Hepatocyte (in vitro differentiated cells): ENCODE results near the gene BRAP. TPM values are rescaled to one million over a fixed set of nuclear protein-coding genes. Genes with fewer than 3 reads are reported as not detected.
A peak's percentile ranks its signal among the peaks of the same experiment; 100 is the strongest.
"Not testable (repeated sequence)": the region's sequence is repeated elsewhere in the genome, so short reads cannot be mapped to it uniquely, and the experiment has no call there.

ENCODE experiments used
- DNase-seq: peaks from one replicate; pipeline ENCODE4 v3.0.0-alpha.2; 2016; ENCODE audit warnings: low spot score
- H2AFZ ChIP-seq: fragments of 200-600 bp; sonication (generic); 2 replicates; pipeline ENCODE4 v1.6.0; 2016; ENCODE audit warnings: antibody characterized with exemption, mild to moderate bottlenecking
- H3K27ac ChIP-seq: fragments of 200-600 bp; sonication (generic); 2 replicates; pipeline ENCODE4 v1.5.1; 2016; ENCODE audit warnings: mild to moderate bottlenecking
- H3K27me3 ChIP-seq: fragments of 200-600 bp; sonication (generic); 2 replicates; pipeline ENCODE4 v1.6.1; 2016
- H3K36me3 ChIP-seq: fragments of 200-600 bp; sonication (generic); replicated peaks from 2 replicates; pipeline ENCODE4 v1.5.1; 2016; ENCODE audit warnings: low read depth; ENCODE audit not compliant: insufficient read depth
- H3K4me1 ChIP-seq: fragments of 200-600 bp; sonication (generic); 2 replicates; pipeline ENCODE4 v1.5.1; 2016; ENCODE audit warnings: mild to moderate bottlenecking, moderate library complexity; ENCODE audit not compliant: insufficient read depth
- H3K4me2 ChIP-seq: fragments of 200-600 bp; sonication (generic); 2 replicates; pipeline ENCODE4 v1.6.0; 2016
- H3K4me3 ChIP-seq: fragments of 200-600 bp; sonication (generic); 2 replicates; pipeline ENCODE4 v1.5.1; 2016; ENCODE audit warnings: mild to moderate bottlenecking
- H3K79me2 ChIP-seq: fragments of 200-600 bp; sonication (generic); 2 replicates; pipeline ENCODE4 v1.6.0; 2017; ENCODE audit warnings: mild to moderate bottlenecking
- H3K9me2 ChIP-seq: fragments of 200-600 bp; sonication (generic); replicated peaks from 2 replicates; pipeline ENCODE4 v1.6.0; 2017; ENCODE audit warnings: mild to moderate bottlenecking; ENCODE audit not compliant: insufficient read depth
- H3K9me3 ChIP-seq: fragments of 200-600 bp; sonication (generic); 2 replicates; pipeline ENCODE4 v1.5.1; 2016; ENCODE audit warnings: low read depth, mild to moderate bottlenecking
- H4K20me1 ChIP-seq: fragments of 200-600 bp; sonication (generic); 2 replicates; pipeline ENCODE4 v1.6.0; 2016; ENCODE audit warnings: mild to moderate bottlenecking; ENCODE audit not compliant: insufficient read depth, poor library complexity, severe bottlenecking
- EZH2 ChIP-seq: fragments of 200-600 bp; sonication (generic); IDR thresholded peaks from 2 replicates; pipeline ENCODE4 v1.6.1; 2016; ENCODE audit warnings: antibody characterized with exemption, mild to moderate bottlenecking, borderline replicate concordance
- EZH2phosphoT487 ChIP-seq: fragments of 200-600 bp; sonication (generic); IDR thresholded peaks from one replicate; pipeline ENCODE4 v1.6.1; 2018; ENCODE audit warnings: antibody characterized with exemption, mild to moderate bottlenecking, low read depth, moderate library complexity; ENCODE audit not compliant: unreplicated experiment, severe bottlenecking
- WGBS: methylation state at CpG from one replicate; pipeline ENCODE4 v1.1.6; 2016; ENCODE audit warnings: low lambda C conversion rate; ENCODE audit errors: missing lambda C conversion rate; 5-methylcytosine and 5-hydroxymethylcytosine counted together
- polyA plus RNA-seq: library from polyadenylated mRNA; unstranded; fragments of >200 nt; fragmentation: Nextera tagmentation; extraction: Ambion mirVana; gene quantifications from 2 replicates; pipeline ENCODE4 v1.2.1, GENCODE V29; 2016
- total RNA-seq: library from RNA; depleted of rRNA; stranded (reverse); fragments of >200 nt; gene quantifications from 2 replicates; pipeline ENCODE4 v1.2.3, GENCODE V29; 2014
- TF ChIP-seq, protein P1 (sequence below): fragments of 200-600 bp; sonication (generic); IDR thresholded peaks from 2 replicates; pipeline ENCODE4 v1.5.1; 2016; ENCODE audit warnings: antibody characterized with exemption, mild to moderate bottlenecking; ENCODE audit not compliant: poor library complexity

The BRAP gene
- total and polyA plus RNA-seq, 2 experiments from 2014 or later = 13.9 to 16.8 TPM

DNA sequence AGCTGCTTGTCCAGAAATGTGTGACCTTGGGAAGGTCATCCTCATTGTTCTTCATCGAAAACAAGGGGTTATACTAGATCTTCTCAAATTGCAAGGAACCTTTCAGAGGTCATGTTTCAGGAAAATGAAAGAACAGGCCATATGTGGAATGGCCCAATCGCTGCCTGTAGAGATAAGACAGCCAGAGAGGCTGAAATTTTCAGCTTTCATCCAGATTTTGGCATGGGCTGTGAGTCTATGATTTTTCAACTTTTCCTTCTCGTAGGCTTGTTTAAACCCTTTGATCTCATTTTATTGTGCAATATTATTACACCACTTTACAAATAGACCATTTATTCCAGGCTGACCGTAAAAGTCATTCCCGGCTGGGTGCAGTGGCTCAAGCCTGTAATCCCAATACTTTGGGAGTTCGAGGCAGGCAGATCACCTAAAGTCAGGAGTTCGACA is 69.6 kb downstream of the BRAP start:
- Histone ChIP-seq H3K4me3 (no peak overlapping the region), H3K4me2 (no peak overlapping the region), H2AFZ (no peak overlapping the region), H3K79me2 (no peaks in the 10 kb centered on the region), H3K4me1 (no peaks in the 10 kb centered on the region), H3K9me2 (no peaks in the 10 kb centered on the region), H3K27me3 (no peaks in the 10 kb centered on the region), H4K20me1 (no peaks in the 10 kb centered on the region), H3K27ac (peak overlapping the region; percentile 72), H3K9me3 (no peaks in the 10 kb centered on the region), H3K36me3 (no peaks in the 10 kb centered on the region)
- WGBS = 49% methylated on average over 7 of the region's 7 CpGs
- no peak for TF ChIP-seq EZH2phosphoT487
- DNase-seq = peak; percentile 18

DNA sequence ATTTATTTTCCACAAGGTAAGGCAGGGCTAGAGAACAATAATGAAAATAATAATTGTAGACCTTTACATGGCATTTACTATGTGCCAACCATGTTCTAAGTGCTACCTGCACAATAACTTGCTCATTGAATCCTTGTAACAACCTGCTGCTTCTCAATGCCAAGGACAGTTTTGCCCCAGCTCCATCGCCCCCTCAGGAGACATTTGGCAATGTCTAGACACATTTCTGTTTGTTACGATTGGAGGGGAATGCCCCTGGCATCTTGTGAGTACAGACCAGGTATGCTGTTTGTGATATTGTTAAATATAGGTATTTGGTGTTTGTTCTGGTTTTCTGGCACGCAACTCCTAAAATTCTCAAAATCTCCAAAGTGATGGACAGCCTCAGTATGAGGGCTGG is 78.5 kb downstream of the BRAP start:
- 84% methylated on average over 3 of the region's 3 CpGs for WGBS

DNA sequence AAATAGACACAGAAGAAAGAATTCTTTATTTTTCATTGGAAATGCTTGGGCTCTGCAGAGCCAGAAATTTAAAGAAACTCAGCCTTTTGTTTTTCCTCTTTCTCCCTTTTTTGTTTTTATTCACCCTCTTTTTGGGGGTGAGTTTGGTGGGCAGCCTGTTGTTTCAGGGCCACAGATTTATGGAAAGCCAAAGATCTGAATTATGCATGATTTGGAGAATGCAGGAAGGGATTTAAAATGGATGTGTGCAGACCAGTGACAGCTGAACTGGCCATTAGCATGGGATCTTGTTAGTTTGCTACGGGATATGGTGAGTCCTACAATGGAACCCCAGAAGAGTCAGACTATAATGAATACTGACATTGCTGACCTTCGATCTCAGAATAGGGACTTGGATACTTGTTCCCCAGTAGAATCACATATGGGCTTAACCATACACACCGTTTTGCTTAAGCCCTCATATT is 79.0 kb downstream of the BRAP start:
- Histone ChIP-seq H3K36me3 (no peaks in the 10 kb centered on the region), H3K27ac (no peak overlapping the region), H3K4me2 (no peak overlapping the region), H3K9me2 (no peaks in the 10 kb centered on the region), H3K79me2 (peaks cover 9% of the 10 kb centered on the region), H2AFZ (no peak overlapping the region), H3K4me3 (no peak overlapping the region), H4K20me1 (no peaks in the 10 kb centered on the region), H3K4me1 (no peaks in the 10 kb centered on the region), H3K27me3 (no peaks in the 10 kb centered on the region), H3K9me3 (no peaks in the 10 kb centered on the region)
- WGBS = 90% methylated on average over 3 of the region's 3 CpGs
- no peak for TF ChIP-seq EZH2phosphoT487
- DNase-seq = no peak

More for the DNA sequence above, 78.5 kb downstream of the BRAP start:
- no peak for TF ChIP-seq EZH2phosphoT487
- TF ChIP-seq, protein P1, sequence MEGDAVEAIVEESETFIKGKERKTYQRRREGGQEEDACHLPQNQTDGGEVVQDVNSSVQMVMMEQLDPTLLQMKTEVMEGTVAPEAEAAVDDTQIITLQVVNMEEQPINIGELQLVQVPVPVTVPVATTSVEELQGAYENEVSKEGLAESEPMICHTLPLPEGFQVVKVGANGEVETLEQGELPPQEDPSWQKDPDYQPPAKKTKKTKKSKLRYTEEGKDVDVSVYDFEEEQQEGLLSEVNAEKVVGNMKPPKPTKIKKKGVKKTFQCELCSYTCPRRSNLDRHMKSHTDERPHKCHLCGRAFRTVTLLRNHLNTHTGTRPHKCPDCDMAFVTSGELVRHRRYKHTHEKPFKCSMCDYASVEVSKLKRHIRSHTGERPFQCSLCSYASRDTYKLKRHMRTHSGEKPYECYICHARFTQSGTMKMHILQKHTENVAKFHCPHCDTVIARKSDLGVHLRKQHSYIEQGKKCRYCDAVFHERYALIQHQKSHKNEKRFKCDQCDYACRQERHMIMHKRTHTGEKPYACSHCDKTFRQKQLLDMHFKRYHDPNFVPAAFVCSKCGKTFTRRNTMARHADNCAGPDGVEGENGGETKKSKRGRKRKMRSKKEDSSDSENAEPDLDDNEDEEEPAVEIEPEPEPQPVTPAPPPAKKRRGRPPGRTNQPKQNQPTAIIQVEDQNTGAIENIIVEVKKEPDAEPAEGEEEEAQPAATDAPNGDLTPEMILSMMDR = no peak
- no peak for TF ChIP-seq EZH2
- Histone ChIP-seq H4K20me1 (no peaks in the 10 kb centered on the region), H2AFZ (no peak overlapping the region), H3K9me3 (no peaks in the 10 kb centered on the region), H3K27ac (no peak overlapping the region), H3K4me2 (no peak overlapping the region), H3K9me2 (no peaks in the 10 kb centered on the region), H3K36me3 (no peaks in the 10 kb centered on the region), H3K79me2 (peaks cover 5% of the 10 kb centered on the region), H3K4me3 (no peak overlapping the region), H3K27me3 (no peaks in the 10 kb centered on the region), H3K4me1 (no peaks in the 10 kb centered on the region)
- no peak for DNase-seq

DNA sequence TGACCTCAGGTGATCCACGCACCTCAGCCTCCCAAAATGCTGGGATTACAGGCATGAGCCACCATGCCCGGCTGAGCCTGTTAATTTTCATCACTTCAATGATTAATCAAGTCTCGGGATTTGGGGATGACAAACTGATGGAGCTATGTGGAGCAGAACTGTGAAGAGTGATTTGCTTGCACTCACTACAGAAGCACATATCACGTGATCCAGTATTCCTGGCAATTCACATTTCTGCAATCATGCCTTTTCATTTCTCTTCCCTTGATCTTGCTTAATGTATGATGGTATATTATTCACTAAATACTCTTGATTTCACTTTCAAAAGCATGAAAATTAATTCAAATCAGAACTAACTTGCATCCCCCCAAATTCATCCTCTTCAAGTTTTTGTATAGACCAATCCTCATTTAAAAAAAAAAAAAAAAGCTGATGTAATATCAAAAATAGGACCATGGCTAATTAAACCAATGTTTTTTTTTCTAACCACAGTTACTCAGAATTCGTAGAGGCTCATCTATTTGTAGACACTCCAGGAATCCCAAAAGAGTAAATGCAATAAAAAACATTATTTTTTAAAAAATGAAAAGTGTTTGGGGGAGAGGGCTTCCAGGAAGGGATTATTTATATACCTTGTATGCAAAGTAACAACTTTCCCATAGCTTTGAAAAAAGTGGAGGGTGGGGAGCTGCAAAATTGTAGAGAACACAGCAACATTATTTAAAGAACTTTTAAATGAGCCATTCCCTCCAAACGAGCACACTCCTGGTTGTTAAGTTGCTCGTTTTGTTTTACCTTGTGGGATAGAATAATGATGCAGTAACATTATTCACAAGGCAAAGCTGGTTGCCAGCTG is 79.6 kb downstream of the BRAP start:
- peaks cover 16% of the 10 kb centered on the region for H3K79me2 ChIP-seq
- no peak overlapping the region for H3K27ac ChIP-seq
- WGBS = 83% methylated on average over 7 of the region's 7 CpGs

DNA sequence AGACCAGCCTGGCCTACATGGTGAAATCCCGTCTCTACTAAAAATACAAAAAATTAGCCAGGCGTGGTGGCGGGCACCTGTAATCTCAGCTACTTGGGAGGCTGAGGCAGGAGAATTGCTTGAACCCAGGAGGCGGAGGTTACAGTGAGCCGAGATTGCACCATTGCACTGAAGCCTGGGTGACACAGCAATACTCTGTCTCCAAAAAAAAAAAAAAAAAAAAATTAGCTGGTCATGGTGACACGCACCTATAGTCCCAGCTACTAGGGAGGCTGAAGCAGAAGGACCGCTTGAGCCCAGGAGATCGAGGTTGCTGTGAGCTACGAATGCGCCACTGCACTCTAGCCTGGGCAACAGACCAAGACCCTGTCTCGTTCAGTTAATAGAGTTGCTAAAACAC is 82.9 kb downstream of the BRAP start:
- H3K36me3 ChIP-seq, H3K9me2 ChIP-seq, H2AFZ ChIP-seq, H3K9me3 ChIP-seq, H3K27me3 ChIP-seq, H3K27ac ChIP-seq, H3K4me2 ChIP-seq, H3K4me3 ChIP-seq, DNase-seq, H3K4me1 ChIP-seq, H4K20me1 ChIP-seq: not testable (repeated sequence)
- H3K79me2 ChIP-seq = peaks cover 25% of the 10 kb centered on the region
- WGBS = 95% methylated on average over 11 of the region's 11 CpGs

More for the DNA sequence above, 79.6 kb downstream of the BRAP start:
- TF ChIP-seq EZH2 = no peak
- no peak for TF ChIP-seq EZH2phosphoT487
- TF ChIP-seq, protein P1 = no peak
- no peak for DNase-seq
- Histone ChIP-seq H3K4me2 (no peak overlapping the region), H4K20me1 (no peaks in the 10 kb centered on the region), H3K4me1 (no peaks in the 10 kb centered on the region), H3K9me2 (no peaks in the 10 kb centered on the region), H3K9me3 (no peaks in the 10 kb centered on the region), H3K27me3 (no peaks in the 10 kb centered on the region), H2AFZ (no peak overlapping the region), H3K4me3 (no peak overlapping the region), H3K36me3 (no peaks in the 10 kb centered on the region)
